ENCODE data around the gene LNPK.

The LNPK gene

DNA sequence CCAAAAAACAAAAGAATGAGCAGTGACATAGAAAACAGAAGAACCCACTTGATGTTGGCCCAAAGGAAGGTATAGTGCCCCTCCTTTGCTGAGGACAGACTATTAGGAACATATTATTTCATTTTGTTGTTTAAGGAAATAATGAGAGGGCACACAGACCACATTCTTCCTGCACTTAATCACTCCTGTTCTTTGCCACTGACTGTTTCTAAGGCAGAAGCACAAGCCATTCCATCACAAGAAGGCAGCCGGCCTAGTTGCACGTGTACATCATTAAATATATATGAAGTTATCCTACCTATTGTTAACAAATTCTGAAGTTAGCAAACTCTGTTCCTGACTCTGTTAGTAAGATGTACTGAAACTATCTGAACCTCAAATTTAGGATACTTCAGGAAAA is 110.0 kb downstream of the LNPK start:
- no peak for DNase-seq

- no peak for DNase-seq
Observed at GRCh38 chr2:175890636-175891242, 111.3 kb downstream of the LNPK start.

- DNase-seq: no peak
Observed at GRCh38 chr2:175889701-175890302, 112.3 kb downstream of the LNPK start.

DNA sequence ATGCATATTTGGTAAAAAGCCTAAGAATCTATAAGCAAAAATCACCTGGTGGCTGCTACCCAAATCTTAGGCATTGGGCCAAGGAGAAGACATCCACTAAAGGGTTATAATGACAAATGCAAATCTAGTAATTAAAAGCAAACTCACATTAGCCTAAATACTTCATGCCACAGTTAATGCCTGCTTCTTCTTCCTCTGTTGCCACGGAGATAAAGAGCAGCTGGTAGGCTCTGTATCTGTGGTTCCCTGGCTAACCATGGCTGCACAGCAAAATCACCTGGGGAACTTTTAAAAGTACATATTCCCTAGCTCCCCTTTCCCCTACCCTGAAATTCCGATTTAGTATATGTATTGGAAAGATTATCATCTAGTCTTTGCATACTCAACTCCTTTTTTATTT is 114.3 kb downstream of the LNPK start:
- DNase-seq: no peak

GRCh38 chr2:175884697-175885393 is 117.2 kb downstream of the LNPK start:
- DNase-seq: no peak

DNA sequence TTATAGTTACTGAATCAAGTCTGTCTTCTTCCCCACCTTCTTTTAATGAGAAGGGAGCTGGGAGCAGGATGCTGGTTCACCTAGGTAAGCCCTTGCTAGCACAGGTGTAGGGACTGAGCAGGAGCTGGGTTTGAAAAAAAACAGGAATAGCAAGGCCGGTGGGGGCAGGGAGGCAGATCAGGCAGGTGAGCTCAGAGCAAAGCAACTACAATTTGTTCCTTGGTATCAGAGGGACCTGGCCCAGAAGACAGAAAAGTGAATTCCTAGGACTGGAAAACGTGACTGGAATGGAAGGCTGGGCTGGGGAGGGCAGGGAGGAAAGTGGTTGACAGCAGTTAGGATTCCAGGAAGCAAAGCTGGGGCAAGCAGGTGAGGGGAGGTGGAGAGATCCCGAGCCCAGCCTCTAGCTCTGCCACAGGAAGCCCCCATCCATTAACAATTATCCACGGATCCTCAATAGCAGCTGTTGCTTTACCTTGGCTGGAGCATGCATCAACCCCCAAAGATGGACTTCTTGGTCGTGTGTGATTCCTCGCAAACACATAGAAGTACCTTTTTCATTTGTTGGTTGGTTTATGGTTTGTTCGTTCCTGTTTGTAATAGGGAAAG is 118.4 kb downstream of the LNPK start:
- DNase-seq: no peak

DNA sequence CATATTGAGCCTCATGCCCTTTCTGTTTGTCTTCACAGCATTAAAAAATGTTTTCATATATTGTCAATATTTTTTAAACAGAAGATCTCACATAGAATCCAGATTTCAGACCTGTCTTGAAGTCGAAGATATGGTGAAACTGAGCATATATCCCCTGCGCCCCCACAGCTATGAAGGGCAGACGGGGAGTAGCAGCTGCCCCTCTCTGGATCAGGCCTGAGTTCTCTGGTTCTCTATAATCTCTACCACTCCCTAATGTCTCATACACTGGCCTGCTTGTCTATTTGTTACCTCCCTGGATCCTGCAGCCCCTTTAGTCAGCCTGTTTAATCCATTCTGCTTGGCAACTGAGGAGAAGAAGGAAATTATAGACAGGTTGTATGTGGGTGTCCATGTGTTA is 122.4 kb downstream of the LNPK start:
- no peak for DNase-seq

GRCh38 chr2:175877845-175878544 is 124.1 kb downstream of the LNPK start:
- DNase-seq: no peak

GRCh38 chr2:175874291-175874690 is 127.8 kb downstream of the LNPK start:
- no peak for DNase-seq

All from CD4-positive, alpha-beta T cell treated with Interleukin-4 for 4 hours (primary cell).